Neuron (in vitro differentiated cells): ENCODE results near the gene LPP.

ENCODE experiments used
- H2AFZ ChIP-seq: one replicate; pipeline ENCODE4 v1.6.1; 2013; ENCODE audit warnings: low read depth, mild to moderate bottlenecking, inconsistent platforms, low read length, moderate library complexity
- H3K27me3 ChIP-seq: one replicate; pipeline ENCODE4 v1.6.1; 2013; ENCODE audit warnings: low read length; ENCODE audit not compliant: insufficient read depth
- H3K36me3 ChIP-seq: one replicate; pipeline ENCODE4 v1.6.1; 2013; ENCODE audit warnings: low read length; ENCODE audit not compliant: insufficient read depth
- H3K4me1 ChIP-seq: one replicate; pipeline ENCODE4 v1.6.1; 2013; ENCODE audit warnings: low read length; ENCODE audit not compliant: insufficient read depth
- H3K4me3 ChIP-seq: 2 replicates; pipeline ENCODE4 v1.5.1; 2013; ENCODE audit warnings: mild to moderate bottlenecking, low read length, moderate library complexity
- H3K9me3 ChIP-seq: one replicate; pipeline ENCODE4 v1.6.1; 2013; ENCODE audit warnings: low read length

Gene LPP

GRCh38 chr3:188230962-188231361, 77.0 kb downstream of the LPP start:
- H3K27me3 ChIP-seq = no peaks in the 10 kb centered on the region
- no peak overlapping the region for H3K4me3 ChIP-seq
- H2AFZ ChIP-seq = no peak overlapping the region
- H3K9me3 ChIP-seq = peaks cover 3% of the 10 kb centered on the region
- no peaks in the 10 kb centered on the region for H3K36me3 ChIP-seq
- no peaks in the 10 kb centered on the region for H3K4me1 ChIP-seq

- H3K4me1 ChIP-seq = no peaks in the 10 kb centered on the region
- H3K36me3 ChIP-seq = no peaks in the 10 kb centered on the region
- H3K9me3 ChIP-seq = peaks cover 3% of the 10 kb centered on the region
- H3K27me3 ChIP-seq = no peaks in the 10 kb centered on the region
- H3K4me3 ChIP-seq = no peak overlapping the region
- H2AFZ ChIP-seq = no peak overlapping the region
Measured at GRCh38 chr3:188231456-188231855, 77.5 kb downstream of the LPP start.

- Histone ChIP-seq H2AFZ (no peak overlapping the region), H3K27me3 (no peaks in the 10 kb centered on the region), H3K9me3 (peaks cover 3% of the 10 kb centered on the region), H3K36me3 (no peaks in the 10 kb centered on the region), H3K4me3 (no peak overlapping the region), H3K4me1 (no peaks in the 10 kb centered on the region)
Measured at GRCh38 chr3:188232656-188233055, 78.7 kb downstream of the LPP start.

- Histone ChIP-seq H3K4me3 (no peak overlapping the region), H3K9me3 (no peaks in the 10 kb centered on the region), H2AFZ (no peak overlapping the region), H3K36me3 (no peaks in the 10 kb centered on the region), H3K27me3 (no peaks in the 10 kb centered on the region), H3K4me1 (no peaks in the 10 kb centered on the region)
Measured at GRCh38 chr3:188233320-188233719, 79.4 kb downstream of the LPP start.

GRCh38 chr3:188234132-188234531, 80.2 kb downstream of the LPP start:
- Histone ChIP-seq H3K9me3 (no peaks in the 10 kb centered on the region), H3K36me3 (peaks cover 2% of the 10 kb centered on the region), H2AFZ (no peak overlapping the region), H3K4me3 (no peak overlapping the region), H3K4me1 (no peaks in the 10 kb centered on the region), H3K27me3 (no peaks in the 10 kb centered on the region)

- peaks cover 3% of the 10 kb centered on the region for H3K36me3 ChIP-seq
- no peaks in the 10 kb centered on the region for H3K4me1 ChIP-seq
- H3K9me3 ChIP-seq = no peaks in the 10 kb centered on the region
- no peak overlapping the region for H2AFZ ChIP-seq
- no peaks in the 10 kb centered on the region for H3K27me3 ChIP-seq
- H3K4me3 ChIP-seq = no peak overlapping the region
Measured at GRCh38 chr3:188236271-188236670, 82.3 kb downstream of the LPP start.

- Histone ChIP-seq H2AFZ (no peak overlapping the region), H3K36me3 (peaks cover 3% of the 10 kb centered on the region), H3K9me3 (no peaks in the 10 kb centered on the region), H3K4me1 (no peaks in the 10 kb centered on the region), H3K4me3 (no peak overlapping the region), H3K27me3 (no peaks in the 10 kb centered on the region)
Measured at GRCh38 chr3:188239035-188239434, 85.1 kb downstream of the LPP start.

GRCh38 chr3:188239577-188239976, 85.6 kb downstream of the LPP start:
- Histone ChIP-seq H2AFZ (no peak overlapping the region), H3K4me1 (peaks cover 1% of the 10 kb centered on the region), H3K36me3 (peaks cover 3% of the 10 kb centered on the region), H3K27me3 (no peaks in the 10 kb centered on the region), H3K9me3 (no peaks in the 10 kb centered on the region), H3K4me3 (no peak overlapping the region)

- no peak overlapping the region for H2AFZ ChIP-seq
Measured at GRCh38 chr3:188240189-188240981, 86.4 kb downstream of the LPP start.

GRCh38 chr3:188241072-188241471, 87.1 kb downstream of the LPP start:
- H3K9me3 ChIP-seq = no peaks in the 10 kb centered on the region
- peaks cover 3% of the 10 kb centered on the region for H3K36me3 ChIP-seq
- no peaks in the 10 kb centered on the region for H3K27me3 ChIP-seq
- H2AFZ ChIP-seq = no peak overlapping the region
- H3K4me3 ChIP-seq = no peak overlapping the region
- H3K4me1 ChIP-seq = peaks cover 3% of the 10 kb centered on the region

More at GRCh38 chr3:188240189-188240981, 86.4 kb downstream of the LPP start:
- peaks cover 3% of the 10 kb centered on the region for H3K36me3 ChIP-seq
- H3K4me3 ChIP-seq = no peak overlapping the region
- H3K4me1 ChIP-seq = peaks cover 3% of the 10 kb centered on the region
- no peaks in the 10 kb centered on the region for H3K27me3 ChIP-seq
- H3K9me3 ChIP-seq = no peaks in the 10 kb centered on the region

- Histone ChIP-seq H3K4me3 (no peak overlapping the region), H2AFZ (no peak overlapping the region), H3K4me1 (peaks cover 3% of the 10 kb centered on the region), H3K36me3 (peaks cover 3% of the 10 kb centered on the region), H3K27me3 (no peaks in the 10 kb centered on the region), H3K9me3 (no peaks in the 10 kb centered on the region)
Measured at GRCh38 chr3:188241883-188242282, 87.9 kb downstream of the LPP start.

- Histone ChIP-seq H3K4me3 (no peak overlapping the region), H3K27me3 (no peaks in the 10 kb centered on the region), H3K9me3 (no peaks in the 10 kb centered on the region), H2AFZ (no peak overlapping the region), H3K36me3 (peaks cover 3% of the 10 kb centered on the region), H3K4me1 (peaks cover 3% of the 10 kb centered on the region)
Measured at GRCh38 chr3:188242436-188243123, 88.6 kb downstream of the LPP start.

GRCh38 chr3:188243124-188243795, 89.3 kb downstream of the LPP start:
- Histone ChIP-seq H3K4me3 (no peak overlapping the region), H3K27me3 (no peaks in the 10 kb centered on the region), H3K4me1 (peaks cover 3% of the 10 kb centered on the region), H3K36me3 (peaks cover 3% of the 10 kb centered on the region), H3K9me3 (no peaks in the 10 kb centered on the region), H2AFZ (no peak overlapping the region)
